Osteoblast (primary cell): Measurements from ENCODE around the gene TBC1D9B. TPM values are rescaled to one million over a fixed set of nuclear protein-coding genes. Genes with fewer than 3 reads are reported as not detected.

Experiments used
- DNase-seq: peaks from one replicate; pipeline ENCODE4 v3.0.0; 2011; ENCODE audit warnings: low spot score, mixed read lengths; ENCODE audit not compliant: insufficient read length; ENCODE audit errors: missing footprints
- H2AFZ ChIP-seq: 2 replicates; pipeline ENCODE4 v1.6.0; 2011; ENCODE audit warnings: mild to moderate bottlenecking, low read length
- H3K27ac ChIP-seq: 2 replicates; pipeline ENCODE4 v1.5.1; 2011; ENCODE audit warnings: mild to moderate bottlenecking, low read depth, low read length, moderate library complexity
- H3K27me3 ChIP-seq: 2 replicates; pipeline ENCODE4 v1.6.0; 2012; ENCODE audit warnings: mild to moderate bottlenecking, control low read depth, inconsistent platforms, low read length, moderate library complexity; ENCODE audit not compliant: insufficient read depth
- H3K36me3 ChIP-seq: 2 replicates; pipeline ENCODE4 v1.5.1; 2011; ENCODE audit warnings: mild to moderate bottlenecking, low read length, control low read depth, moderate library complexity; ENCODE audit not compliant: insufficient read depth
- H3K4me1 ChIP-seq: 2 replicates; pipeline ENCODE4 v1.5.1; 2011; ENCODE audit warnings: mild to moderate bottlenecking, low read length, control low read depth, moderate library complexity; ENCODE audit not compliant: insufficient read depth
- H3K4me2 ChIP-seq: 2 replicates; pipeline ENCODE4 v1.6.0; 2011; ENCODE audit warnings: mild to moderate bottlenecking, low read length; ENCODE audit not compliant: insufficient read depth
- H3K4me3 ChIP-seq: fragments of 200-600 bp; sonication (generic); 3 replicates; pipeline ENCODE4 v1.5.1; 2012; ENCODE audit warnings: mild to moderate bottlenecking, low read length, inconsistent platforms; ENCODE audit not compliant: insufficient read depth
- H3K79me2 ChIP-seq: 2 replicates; pipeline ENCODE4 v1.6.0; 2012; ENCODE audit warnings: mild to moderate bottlenecking, low read length, control low read depth, inconsistent platforms; ENCODE audit not compliant: insufficient read depth
- H3K9me3 ChIP-seq: 2 replicates; pipeline ENCODE4 v1.5.1; 2011; ENCODE audit warnings: low read depth, low read length, control low read depth
- H4K20me1 ChIP-seq: 2 replicates; pipeline ENCODE4 v1.6.0; 2012; ENCODE audit warnings: mild to moderate bottlenecking, low read length, control low read depth; ENCODE audit not compliant: insufficient read depth
- total RNA-seq: library from RNA; depleted of rRNA; stranded (reverse); fragments of >200 nt; gene quantifications from 2 replicates; pipeline ENCODE4 v1.2.3, GENCODE V29; 2012
- TF ChIP-seq, protein P1 (sequence below): IDR thresholded peaks from 2 replicates; pipeline ENCODE4 v1.5.1; 2011; ENCODE audit warnings: mild to moderate bottlenecking, low read depth, low read length, moderate library complexity; ENCODE audit errors: extremely low read depth

The TBC1D9B gene
- total RNA-seq, 1 donor = 89.4 TPM

DNA sequence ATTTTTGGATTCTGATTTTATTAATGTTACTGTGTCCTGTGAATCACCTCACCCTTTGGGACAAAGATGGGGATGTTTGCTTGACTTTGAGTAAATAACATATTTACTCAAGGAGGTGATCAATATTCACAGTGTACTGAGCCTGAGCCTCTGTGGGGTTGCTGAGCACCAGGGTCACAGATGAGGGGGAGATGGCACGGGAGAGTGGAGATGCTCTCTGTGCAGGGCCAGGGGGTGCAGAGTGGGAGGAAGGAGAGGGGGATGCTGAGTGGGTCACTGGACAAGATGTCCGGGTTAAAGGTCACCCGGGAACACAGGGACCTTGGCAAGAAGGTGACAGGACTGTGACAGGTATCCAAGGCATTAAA, 83.0 kb downstream of the TBC1D9B start:
- peaks cover 71% of the 10 kb centered on the region for H4K20me1 ChIP-seq
- no peak overlapping the region for H2AFZ ChIP-seq
- no peaks in the 10 kb centered on the region for H3K9me3 ChIP-seq
- peaks cover 83% of the 10 kb centered on the region for H3K79me2 ChIP-seq
- TF ChIP-seq, protein P1, sequence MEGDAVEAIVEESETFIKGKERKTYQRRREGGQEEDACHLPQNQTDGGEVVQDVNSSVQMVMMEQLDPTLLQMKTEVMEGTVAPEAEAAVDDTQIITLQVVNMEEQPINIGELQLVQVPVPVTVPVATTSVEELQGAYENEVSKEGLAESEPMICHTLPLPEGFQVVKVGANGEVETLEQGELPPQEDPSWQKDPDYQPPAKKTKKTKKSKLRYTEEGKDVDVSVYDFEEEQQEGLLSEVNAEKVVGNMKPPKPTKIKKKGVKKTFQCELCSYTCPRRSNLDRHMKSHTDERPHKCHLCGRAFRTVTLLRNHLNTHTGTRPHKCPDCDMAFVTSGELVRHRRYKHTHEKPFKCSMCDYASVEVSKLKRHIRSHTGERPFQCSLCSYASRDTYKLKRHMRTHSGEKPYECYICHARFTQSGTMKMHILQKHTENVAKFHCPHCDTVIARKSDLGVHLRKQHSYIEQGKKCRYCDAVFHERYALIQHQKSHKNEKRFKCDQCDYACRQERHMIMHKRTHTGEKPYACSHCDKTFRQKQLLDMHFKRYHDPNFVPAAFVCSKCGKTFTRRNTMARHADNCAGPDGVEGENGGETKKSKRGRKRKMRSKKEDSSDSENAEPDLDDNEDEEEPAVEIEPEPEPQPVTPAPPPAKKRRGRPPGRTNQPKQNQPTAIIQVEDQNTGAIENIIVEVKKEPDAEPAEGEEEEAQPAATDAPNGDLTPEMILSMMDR = no peak
- H3K36me3 ChIP-seq = peaks cover 67% of the 10 kb centered on the region
- no peaks in the 10 kb centered on the region for H3K27me3 ChIP-seq
- no peak overlapping the region for H3K4me2 ChIP-seq
- no peak overlapping the region for H3K4me3 ChIP-seq
- no peak overlapping the region for H3K27ac ChIP-seq
- peaks cover 22% of the 10 kb centered on the region for H3K4me1 ChIP-seq
- DNase-seq = no peak

DNA sequence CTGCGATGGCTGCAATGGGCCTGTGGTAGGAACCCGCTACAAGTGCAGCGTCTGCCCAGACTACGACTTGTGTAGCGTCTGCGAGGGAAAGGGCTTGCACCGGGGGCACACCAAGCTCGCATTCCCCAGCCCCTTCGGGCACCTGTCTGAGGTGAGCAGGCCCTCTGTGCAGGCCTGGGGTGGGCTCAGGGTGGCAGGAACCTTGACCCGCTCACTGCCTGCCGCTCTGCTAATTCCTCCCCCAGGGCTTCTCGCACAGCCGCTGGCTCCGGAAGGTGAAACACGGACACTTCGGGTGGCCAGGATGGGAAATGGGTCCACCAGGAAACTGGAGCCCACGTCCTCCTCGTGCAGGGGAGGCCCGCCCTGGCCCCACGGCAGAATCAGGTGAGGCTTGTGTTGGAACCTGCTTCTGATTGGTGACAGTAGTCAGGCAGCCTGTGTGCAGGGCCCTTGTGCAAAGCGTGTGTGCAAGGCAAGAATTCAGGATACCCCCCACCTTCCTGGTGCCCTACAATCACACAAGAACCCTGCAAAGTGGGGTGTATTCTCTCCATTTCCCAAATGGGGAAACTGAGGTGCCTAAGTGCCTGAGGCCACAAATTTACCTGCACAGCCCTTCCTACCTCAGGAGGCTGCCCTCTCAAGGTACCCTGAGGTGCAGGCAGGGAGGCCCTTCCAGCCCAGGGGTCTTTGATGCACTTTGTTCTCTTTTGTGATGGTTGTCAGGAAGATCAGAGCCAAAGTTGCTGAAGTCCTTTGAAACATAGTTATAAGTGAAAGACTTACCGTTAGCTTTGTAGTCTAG, 83.6 kb downstream of the TBC1D9B start:
- no peak overlapping the region for H3K4me2 ChIP-seq
- peaks cover 61% of the 10 kb centered on the region for H3K36me3 ChIP-seq
- H3K27me3 ChIP-seq = no peaks in the 10 kb centered on the region
- DNase-seq = peak; percentile 53
- no peaks in the 10 kb centered on the region for H3K9me3 ChIP-seq
- H2AFZ ChIP-seq = no peak overlapping the region
- H3K79me2 ChIP-seq = peaks cover 79% of the 10 kb centered on the region
- peaks cover 28% of the 10 kb centered on the region for H3K4me1 ChIP-seq
- TF ChIP-seq, protein P1 = no peak
- no peak overlapping the region for H3K27ac ChIP-seq
- H4K20me1 ChIP-seq = peaks cover 65% of the 10 kb centered on the region
- H3K4me3 ChIP-seq = no peak overlapping the region

DNA sequence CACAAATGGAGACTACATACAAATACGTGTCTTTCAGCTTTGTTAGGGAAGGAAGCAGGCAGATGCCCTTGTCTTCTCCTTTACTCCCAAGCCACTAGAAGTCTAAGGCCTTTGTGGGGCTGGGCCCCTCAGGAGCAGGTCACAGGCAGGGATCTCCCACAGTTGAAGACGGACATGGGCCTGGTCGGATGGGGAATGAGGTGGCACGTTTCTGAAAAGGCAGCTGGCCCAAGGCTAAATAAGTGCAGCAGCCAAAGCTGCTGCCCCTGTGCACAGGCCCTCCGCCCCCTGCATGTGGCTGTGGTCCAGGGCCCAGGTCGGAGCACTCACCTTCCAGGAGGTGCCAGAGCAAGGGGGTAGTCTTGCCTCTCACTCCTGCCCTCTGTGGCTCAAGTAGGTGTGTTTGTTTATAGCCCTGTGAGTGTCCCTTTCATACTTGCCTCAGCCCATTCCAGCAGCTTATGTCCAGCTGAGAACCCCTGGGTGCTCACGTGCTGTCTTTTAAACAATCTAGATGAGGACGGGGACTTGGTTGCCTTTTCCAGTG, 85.2 kb downstream of the TBC1D9B start:
- Histone ChIP-seq H3K4me1 (peaks cover 38% of the 10 kb centered on the region), H2AFZ (no peak overlapping the region), H3K36me3 (peaks cover 45% of the 10 kb centered on the region), H3K27ac (peak overlapping the region; percentile 3), H3K79me2 (peaks cover 70% of the 10 kb centered on the region), H3K4me2 (peak overlapping the region; percentile 86), H4K20me1 (peaks cover 58% of the 10 kb centered on the region), H3K27me3 (no peaks in the 10 kb centered on the region), H3K4me3 (peak overlapping the region; percentile 97), H3K9me3 (no peaks in the 10 kb centered on the region)
- DNase-seq = peak; percentile 91
- TF ChIP-seq, protein P1 = no peak

DNA sequence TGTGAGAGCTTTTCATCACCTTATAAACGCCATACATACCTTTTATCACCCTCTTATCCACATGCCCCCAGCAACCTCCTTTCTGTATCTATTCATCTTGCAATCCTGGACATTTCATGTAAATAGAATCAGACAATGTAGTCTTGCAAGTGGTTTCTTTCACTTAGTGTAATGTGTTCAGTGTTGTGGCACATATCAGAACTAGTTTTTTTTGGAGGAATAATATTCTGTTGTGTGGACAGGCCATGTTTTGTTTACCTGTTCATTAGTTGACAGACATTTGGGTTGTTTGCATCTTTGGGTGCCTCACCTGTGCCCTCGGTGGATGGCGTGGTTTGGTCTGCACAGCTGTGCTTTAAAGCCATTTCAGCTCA, 85.7 kb downstream of the TBC1D9B start:
- H2AFZ ChIP-seq = no peak overlapping the region
- no peak for DNase-seq
- peaks cover 42% of the 10 kb centered on the region for H3K4me1 ChIP-seq
- H3K27ac ChIP-seq = peak overlapping the region; percentile 3
- H3K9me3 ChIP-seq = no peaks in the 10 kb centered on the region
- no peaks in the 10 kb centered on the region for H3K27me3 ChIP-seq
- peak overlapping the region; percentile 97 for H3K4me3 ChIP-seq
- peaks cover 67% of the 10 kb centered on the region for H3K79me2 ChIP-seq
- H3K36me3 ChIP-seq = peaks cover 44% of the 10 kb centered on the region
- peak overlapping the region; percentile 86 for H3K4me2 ChIP-seq
- H4K20me1 ChIP-seq = peaks cover 58% of the 10 kb centered on the region
- TF ChIP-seq, protein P1 = no peak
